ENCODE measurements around the gene RTRAF.

Gene RTRAF

GRCh38 chr14:51954657-51955056 is 34.7 kb upstream of the RTRAF start:
- DNase-seq (ENCODE audit: extremely low spot score), result no peak
- POLR2A ChIA-PET, result no interaction called here
- CTCF ChIA-PET, result interaction anchor here (0.7 to 1.7 kb wide), 2 partner anchors 15 to 126 kb away, joined by 3 to 5 read pairs; no protein-coding TSS in a partner anchor
- TF ChIP-seq CTCF (IDR thresholded peaks at IDR 0.05; ENCODE audit: control extremely low read depth, extremely low read depth, low read depth, missing control alignments), result peak; percentile 5

- no peak for TF ChIP-seq CTCF (IDR thresholded peaks at IDR 0.05; ENCODE audit: control extremely low read depth, extremely low read depth, low read depth, missing control alignments)
- ChIA-PET POLR2A (no interaction called here), CTCF (interaction anchor here (0.7 to 1.2 kb wide), 3 partner anchors 21 to 74 kb away, joined by 3 to 7 read pairs (median 3); no protein-coding TSS in a partner anchor)
- no peak for DNase-seq (ENCODE audit: extremely low spot score)
Observed at GRCh38 chr14:51957950-51958349, 31.4 kb upstream of the RTRAF start.

- TF ChIP-seq CTCF (IDR thresholded peaks at IDR 0.05; ENCODE audit: control extremely low read depth, extremely low read depth, low read depth, missing control alignments), result no peak
- CTCF ChIA-PET, result interaction anchor here (1.1 to 1.2 kb wide), 2 partner anchors 19 to 53 kb away, joined by 3 read pairs; no protein-coding TSS in a partner anchor
- no peak for DNase-seq (ENCODE audit: extremely low spot score)
- POLR2A ChIA-PET, result no interaction called here
Observed at GRCh38 chr14:51959928-51960327, 29.4 kb upstream of the RTRAF start.

- no peak for DNase-seq (ENCODE audit: extremely low spot score)
- TF ChIP-seq CTCF (IDR thresholded peaks at IDR 0.05; ENCODE audit: control extremely low read depth, extremely low read depth, low read depth, missing control alignments), result no peak
- ChIA-PET CTCF (interaction anchor here (1.6 kb wide), 1 partner anchor 18 kb away, joined by 5 read pairs; no protein-coding TSS in a partner anchor), POLR2A (no interaction called here)
Observed at GRCh38 chr14:51960866-51961265, 28.5 kb upstream of the RTRAF start.

- POLR2A ChIA-PET, result no interaction called here
- CTCF ChIA-PET, result interaction anchor here (1.3 to 1.4 kb wide), 3 partner anchors 14 to 35 kb away, joined by 3 to 13 read pairs (median 4); no protein-coding TSS in a partner anchor
Observed at GRCh38 chr14:51962711-51963110, 26.6 kb upstream of the RTRAF start.

GRCh38 chr14:51963286-51963685 is 26.1 kb upstream of the RTRAF start:
- no peak for DNase-seq (ENCODE audit: extremely low spot score)
- POLR2A ChIA-PET, result no interaction called here
- TF ChIP-seq CTCF (IDR thresholded peaks at IDR 0.05; ENCODE audit: control extremely low read depth, extremely low read depth, low read depth, missing control alignments), result no peak
- CTCF ChIA-PET, result interaction anchor here (1.3 to 1.4 kb wide), 3 partner anchors 14 to 36 kb away, joined by 3 to 13 read pairs (median 4); no protein-coding TSS in a partner anchor

More at GRCh38 chr14:51962711-51963110, 26.6 kb upstream of the RTRAF start:
- no peak for DNase-seq (ENCODE audit: extremely low spot score)
- TF ChIP-seq CTCF (IDR thresholded peaks at IDR 0.05; ENCODE audit: control extremely low read depth, extremely low read depth, low read depth, missing control alignments), result no peak
